Endothelial cell of umbilical vein (primary cell): ENCODE measurements around the gene DUS1L. TPM values are rescaled to one million over a fixed set of nuclear protein-coding genes. Genes with fewer than 3 reads are reported as not detected.

ENCODE experiments used
- BruUV-seq: library from RNA; stranded (reverse); fragments of 400-500 nt; replicated peaks from 2 replicates; lab custom pipeline; 2021; lab: Mats Ljungman, UMichigan
- CTCF ChIA-PET: fragments of 300-600, 350-600 bp; sonication (Branson Sonifier 250); formaldehyde crosslinking; loops from one replicate; lab custom pipeline; 2021; ENCODE audit warnings: antibody characterized with exemption, inconsistent platforms; lab: Charles Lee
- POLR2A ChIA-PET: fragments of 300-600, 350-600 bp; sonication (Branson Sonifier 250); formaldehyde crosslinking; loops from one replicate; lab custom pipeline; 2021; ENCODE audit warnings: antibody characterized with exemption, inconsistent platforms; lab: Charles Lee
- DNase-seq: peaks from one replicate; pipeline ENCODE4 v3.0.0-alpha.2; 2011; ENCODE audit warnings: low read depth, low spot score
- FAIRE-seq: peaks from 2 replicates; lab custom pipeline; 2011; peaks lifted over from hg19 to GRCh38; lab: Jason Lieb, UNC
- H2AFZ ChIP-seq: 2 replicates; pipeline ENCODE4 v1.6.0; 2012; ENCODE audit warnings: low read depth, low read length, control low read depth, inconsistent platforms
- H3K27ac ChIP-seq: 2 replicates; pipeline ENCODE4 v1.5.1; 2011; ENCODE audit warnings: low read depth, mild to moderate bottlenecking, control low read depth, low read length, moderate library complexity; ENCODE audit not compliant: insufficient read depth
- H3K27me3 ChIP-seq, 2 experiments: 2 replicates each; pipeline versions ENCODE4 v1.6.0 to v1.6.1; 2011; ENCODE audit warnings: low read length in 2 of 2, mixed read lengths in 1 of 2; ENCODE audit not compliant: control insufficient read depth in 2 of 2, insufficient read depth in 2 of 2
- H3K36me3 ChIP-seq, 2 experiments: 2 replicates in 1 of 2; 3 replicates in 1 of 2; pipeline ENCODE4 v1.5.1; 2011; ENCODE audit warnings: low read length in 2 of 2, mild to moderate bottlenecking in 1 of 2, moderate library complexity in 1 of 2; ENCODE audit not compliant: control insufficient read depth in 2 of 2, insufficient read depth in 2 of 2; ENCODE audit errors: extremely low read depth in 1 of 2
- H3K4me1 ChIP-seq: 3 replicates; pipeline ENCODE4 v1.5.1; 2011; ENCODE audit warnings: mild to moderate bottlenecking, low read length; ENCODE audit not compliant: control insufficient read depth, insufficient read depth; ENCODE audit errors: extremely low read depth
- H3K4me2 ChIP-seq: 2 replicates; pipeline ENCODE4 v1.6.1; 2011; ENCODE audit warnings: low read length, control low read depth, mixed read lengths; ENCODE audit not compliant: insufficient read depth
- H3K4me3 ChIP-seq, 3 experiments: fragments of 200-600 bp in 1 of 3; sonication (generic), shearing (Covaris generic) in 1 of 3; replicated peaks in 1 of 3; 2 replicates each; pipeline ENCODE4 v1.5.1; 2011 to 2016; ENCODE audit warnings: control low read depth in 3 of 3, low read length in 3 of 3, mild to moderate bottlenecking in 2 of 3, inconsistent platforms in 1 of 3, low read depth in 1 of 3, moderate library complexity in 1 of 3; ENCODE audit not compliant: insufficient read depth in 1 of 3
- H3K79me2 ChIP-seq: 2 replicates; pipeline ENCODE4 v1.6.0; 2012; ENCODE audit warnings: low read length, inconsistent platforms; ENCODE audit not compliant: control insufficient read depth, insufficient read depth
- H3K9ac ChIP-seq: replicated peaks from 2 replicates; pipeline ENCODE3; 2011; ENCODE audit warnings: low read length, control low read depth; ENCODE audit not compliant: insufficient read depth; ENCODE audit errors: extremely low read depth
- H3K9me1 ChIP-seq: replicated peaks from 3 replicates; pipeline ENCODE4 v1.6.0; 2011; ENCODE audit warnings: mild to moderate bottlenecking, low read length; ENCODE audit not compliant: control insufficient read depth, insufficient read depth; ENCODE audit errors: extremely low read depth
- H3K9me3 ChIP-seq: replicated peaks from 2 replicates; pipeline ENCODE4 v1.5.1; 2012; ENCODE audit warnings: low read length, inconsistent platforms; ENCODE audit not compliant: control insufficient read depth, insufficient read depth
- H4K20me1 ChIP-seq: replicated peaks from 2 replicates; pipeline ENCODE3; 2011; ENCODE audit warnings: mild to moderate bottlenecking, low read length; ENCODE audit not compliant: control insufficient read depth, insufficient read depth; ENCODE audit errors: extremely low read depth
- CTCF ChIP-seq, 2 donors: IDR thresholded peaks; 1 replicate in 1 of 2; 2 replicates in 1 of 2; pipeline ENCODE4 v1.5.1; 2011; ENCODE audit warnings: low read length in 2 of 2, mild to moderate bottlenecking in 2 of 2, moderate library complexity in 2 of 2, control low read depth in 1 of 2, inconsistent platforms in 1 of 2, low read depth in 1 of 2; ENCODE audit not compliant: insufficient read depth in 1 of 2; ENCODE audit errors: extremely low read depth in 1 of 2
- EZH2 ChIP-seq: IDR thresholded peaks from 2 replicates; pipeline ENCODE4 v1.6.1; 2012; ENCODE audit warnings: borderline replicate concordance, low read depth, mild to moderate bottlenecking, moderate library complexity, low read length, inconsistent platforms; ENCODE audit not compliant: severe bottlenecking
- FOS ChIP-seq: IDR thresholded peaks from 2 replicates; pipeline ENCODE4 v1.6.1; 2011; ENCODE audit warnings: mild to moderate bottlenecking, low read length, moderate library complexity, borderline replicate concordance; ENCODE audit not compliant: insufficient read depth
- GATA2 ChIP-seq: IDR thresholded peaks from 2 replicates; pipeline ENCODE4 v1.7.0; 2011; ENCODE audit warnings: low read depth, mild to moderate bottlenecking, moderate library complexity, mixed read lengths, low read length; ENCODE audit not compliant: insufficient read length, insufficient read depth
- JUN ChIP-seq: IDR thresholded peaks from 2 replicates; pipeline ENCODE4 v1.6.1; 2011; ENCODE audit warnings: borderline replicate concordance, low read depth; ENCODE audit not compliant: insufficient read length, insufficient read depth
- MYC ChIP-seq: IDR thresholded peaks from one replicate; pipeline ENCODE4 v1.6.1; 2011; ENCODE audit warnings: mild to moderate bottlenecking, low read depth, low read length
- POLR2A ChIP-seq: IDR thresholded peaks from 2 replicates; pipeline ENCODE4 v1.6.1; 2012; ENCODE audit warnings: low read depth, mild to moderate bottlenecking, control low read depth, low read length
- POLR2AphosphoS5 ChIP-seq: IDR thresholded peaks from 2 replicates; pipeline ENCODE4 v1.6.1; 2012; ENCODE audit warnings: low read depth, mild to moderate bottlenecking, control low read depth, low read length, moderate library complexity; ENCODE audit not compliant: insufficient read depth
- dilution Hi-C: fragments of 300-500 bp; cut with MboI; formaldehyde crosslinking; loops from one replicate; pipeline ENCODE4 v1.15.0; 2019; ENCODE audit warnings: low sequenced_read_pairs; ENCODE audit not compliant: extremely low pct_ligation_motif_present
- intact Hi-C: fragments of 100-400 bp; cut with micrococcal nuclease; formaldehyde crosslinking; loops from one replicate; pipeline ENCODE4 v1.10.0; 2022
- polyA plus RNA-seq, 4 experiments: library from polyadenylated mRNA; depleted of rRNA in 3 of 4; stranded (reverse) in 3 of 4; unstranded in 1 of 4; fragments of >200 nt; gene quantifications; 2 replicates each; pipeline versions ENCODE4 v1.2.1 to v1.2.3, GENCODE V29; 2011 to 2012; ENCODE audit warnings: missing spikeins in 1 of 4
- total RNA-seq: library from RNA; stranded (reverse); gene quantifications from 2 replicates; pipeline ENCODE4 v1.2.3, GENCODE V29; 2021
- TF ChIP-seq, protein P1 (sequence below): IDR thresholded peaks from 2 replicates; pipeline ENCODE4 v1.6.1; 2011; ENCODE audit not compliant: insufficient read depth, insufficient read length

DUS1L gene
- total and polyA plus RNA-seq, 2 donors (not counting 3 experiments of a cell fraction or from before 2014, with no cell fraction given) = 60.1 to 92.9 TPM

DNA sequence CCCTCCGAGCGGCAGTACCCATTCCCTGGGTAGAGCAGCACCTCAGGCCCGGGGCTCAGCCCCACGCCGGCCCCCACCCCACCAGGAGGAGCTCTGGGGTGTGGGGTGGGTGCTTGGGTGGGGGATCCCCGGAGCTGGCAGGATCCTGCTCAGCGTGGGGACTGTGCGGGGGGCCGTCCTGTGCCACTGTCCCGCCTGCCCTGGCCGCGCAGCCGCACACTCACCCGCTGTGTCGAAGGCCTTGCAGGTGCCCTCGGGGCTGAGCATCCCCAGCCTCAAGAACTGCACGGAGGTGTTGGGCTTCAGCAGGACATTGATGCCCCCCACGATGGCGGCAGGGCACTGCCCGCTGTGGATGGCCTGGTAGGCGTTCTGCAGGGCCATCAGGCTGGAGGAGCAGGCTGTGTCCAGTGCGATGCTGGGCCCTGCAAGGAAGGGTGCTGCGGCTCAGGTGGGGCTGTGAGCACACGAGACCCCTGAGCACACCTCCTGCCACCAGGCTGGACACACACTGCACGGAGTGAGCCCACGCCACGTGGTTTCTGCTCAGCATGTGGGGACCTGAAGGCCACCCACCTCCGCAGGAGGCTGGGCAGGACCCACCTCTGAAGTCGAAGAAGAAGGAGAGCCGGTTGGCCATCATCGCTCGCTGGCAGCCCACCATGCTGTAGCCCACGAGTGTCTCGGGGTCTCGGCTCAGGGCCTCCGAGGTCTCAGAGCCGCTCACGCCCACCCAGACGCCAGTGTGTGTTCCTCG is 27.6 kb upstream of the DUS1L start:
- Histone ChIP-seq H3K9ac (no peak overlapping the region), H3K4me1 (peaks cover 13% of the 10 kb centered on the region), H3K9me3 (no peaks in the 10 kb centered on the region), H3K4me3 (no peak overlapping the region), H2AFZ (no peak overlapping the region), H3K27ac (no peak overlapping the region), H3K4me2 (no peak overlapping the region), H3K27me3 (no peaks in the 10 kb centered on the region), H3K36me3 (peaks cover 32 to 56% of the 10 kb centered on the region in 2 experiments), H4K20me1 (no peaks in the 10 kb centered on the region), H3K79me2 (peaks cover 55% of the 10 kb centered on the region), H3K9me1 (no peaks in the 10 kb centered on the region)
- TF ChIP-seq POLR2A (no peak), JUN (no peak), CTCF (IDR thresholded peaks at IDR 0.05; ENCODE audit: extremely low read depth in 1 of 2, insufficient read depth in 1 of 2, low read depth in 1 of 2, low read length in 2 of 2) (no peak), FOS (no peak), GATA2 (no peak), MYC (no peak), EZH2 (no peak), POLR2AphosphoS5 (no peak)
- TF ChIP-seq, protein P1, sequence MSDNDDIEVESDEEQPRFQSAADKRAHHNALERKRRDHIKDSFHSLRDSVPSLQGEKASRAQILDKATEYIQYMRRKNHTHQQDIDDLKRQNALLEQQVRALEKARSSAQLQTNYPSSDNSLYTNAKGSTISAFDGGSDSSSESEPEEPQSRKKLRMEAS = no peak
- ChIA-PET CTCF (no interaction called here), POLR2A (no interaction called here)
- intact Hi-C loops = no loop called here
- FAIRE-seq (no peak), DNase-seq (no peak)
- dilution Hi-C loops = no loop called here
- TSS peak; percentile 3 for BruUV-seq
